Activated CD4-positive, alpha-beta T cell treated with anti-CD3 and anti-CD28 coated beads for 36 hours (primary cell): ENCODE data around the gene GDF11. TPM values are rescaled to one million over a fixed set of nuclear protein-coding genes. Genes with fewer than 3 reads are reported as not detected.

Experiments used
- ATAC-seq: fragments of 200-7000 bp; cut with Tn5 transposase; one replicate; pipeline ENCODE4 v1.10.0; 2021; ENCODE audit warnings: mild to moderate bottlenecking, moderate library complexity
- CTCF ChIA-PET: fragments of 350-600 bp; sonication (Branson Sonifier 250); formaldehyde crosslinking; loops from one replicate; lab custom pipeline; 2021; ENCODE audit warnings: antibody characterized with exemption; lab: Charles Lee
- POLR2A ChIA-PET: fragments of 350-600 bp; sonication (Branson Sonifier 250); formaldehyde crosslinking; loops from one replicate; lab custom pipeline; 2021; ENCODE audit warnings: antibody characterized with exemption, inconsistent platforms; lab: Charles Lee
- DNase-seq: peaks from one replicate; pipeline ENCODE4 v3.0.0-alpha.2; 2020
- H3K27ac Mint-ChIP-seq: one replicate; pipeline ENCODE4 v1.8.0; 2021; ENCODE audit warnings: mixed read lengths
- H3K27me3 Mint-ChIP-seq: one replicate; pipeline ENCODE4 v1.8.0; 2021; ENCODE audit warnings: mixed read lengths
- H3K36me3 Mint-ChIP-seq: one replicate; pipeline ENCODE4 v1.8.0; 2021; ENCODE audit warnings: low read depth, mixed read lengths
- H3K4me1 Mint-ChIP-seq: one replicate; pipeline ENCODE4 v1.8.0; 2021; ENCODE audit warnings: mixed read lengths
- H3K4me3 Mint-ChIP-seq: one replicate; pipeline ENCODE4 v1.8.0; 2021; ENCODE audit warnings: mild to moderate bottlenecking, moderate library complexity, mixed read lengths
- H3K9me3 Mint-ChIP-seq: one replicate; pipeline ENCODE4 v1.8.0; 2021; ENCODE audit warnings: low read depth, mixed read lengths
- intact Hi-C, 2 experiments: fragments of 100-400 bp; cut with DNase I in 1 of 2; cut with micrococcal nuclease in 1 of 2; formaldehyde crosslinking; loops; one replicate each; pipeline versions ENCODE4 v1.14.2 to v1.15.1; 2022 to 2024; cut with DNase I, micrococcal nuclease
- total RNA-seq, 2 experiments: library from RNA; stranded (reverse); gene quantifications; one replicate each; pipeline ENCODE4 v1.2.3, GENCODE V29; 2021

GDF11 gene
- total RNA-seq, 2 experiments from 2014 or later: 7.5 to 9.5 TPM

DNA sequence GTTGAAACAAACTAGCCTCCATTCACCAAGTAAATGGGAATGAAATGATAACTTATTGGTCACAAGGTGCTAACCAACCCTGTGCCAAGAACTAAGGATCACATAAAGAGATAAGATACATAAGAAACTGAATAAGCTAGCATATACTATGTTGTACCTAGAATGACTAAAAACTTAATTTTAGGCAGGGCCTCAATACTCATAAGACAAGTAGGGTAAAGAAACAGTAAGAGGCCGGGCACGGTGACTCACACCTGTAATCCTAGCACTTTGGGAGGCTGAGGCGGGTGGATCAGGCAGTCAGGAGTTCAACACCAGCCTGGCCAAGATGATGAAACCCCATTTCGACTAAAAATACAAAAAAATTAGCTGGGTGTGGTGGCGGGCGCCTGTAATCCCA, 17.7 kb downstream of the GDF11 start:
- H3K27me3 Mint-ChIP-seq: no peaks in the 10 kb centered on the region
- peak; percentile 82 for DNase-seq
- no peak overlapping the region for H3K4me3 Mint-ChIP-seq
- peak overlapping the region; percentile 93 for H3K27ac Mint-ChIP-seq
- ATAC-seq: peak; percentile 97
- CTCF ChIA-PET: interaction anchor here (0.7 to 1.7 kb wide), 5 partner anchors 12 to 318 kb away, joined by 3 to 9 read pairs (median 3); no protein-coding TSS in a partner anchor
- peaks cover 20% of the 10 kb centered on the region for H3K4me1 Mint-ChIP-seq
- intact Hi-C loops: loop anchor here in 1 of 2 experiments (2.0 kb wide), 1 partner anchor 16 kb away; no protein-coding TSS in a partner anchor
- POLR2A ChIA-PET: interaction anchor here (0.8 kb wide), 1 partner anchor 9 kb away, joined by 4 read pairs; no protein-coding TSS in a partner anchor
- peaks cover 44% of the 10 kb centered on the region for H3K36me3 Mint-ChIP-seq
- no peaks in the 10 kb centered on the region for H3K9me3 Mint-ChIP-seq

DNA sequence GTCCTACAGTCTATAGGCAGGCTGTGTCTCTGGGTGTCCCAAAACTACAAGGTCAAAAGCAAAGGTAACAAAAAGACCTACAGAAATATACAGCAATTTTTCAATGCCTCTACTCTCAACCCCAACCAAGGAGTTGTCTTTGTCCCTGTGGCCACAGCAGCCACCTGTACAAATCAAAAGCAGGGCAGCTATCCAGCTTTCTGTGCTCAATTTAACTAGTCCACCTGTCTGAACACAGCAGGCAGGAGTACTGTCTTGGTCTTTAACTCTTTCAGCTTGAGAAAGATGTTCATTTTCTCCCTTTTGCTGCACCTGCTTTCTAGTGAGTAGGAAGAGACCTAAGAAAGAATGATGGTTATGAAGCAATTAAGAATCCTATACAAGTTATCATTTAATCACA, 19.7 kb downstream of the GDF11 start:
- POLR2A ChIA-PET: no interaction called here
- CTCF ChIA-PET: interaction anchor here (0.7 to 2.0 kb wide), 4 partner anchors 23 to 233 kb away, joined by 3 to 6 read pairs (median 4); no protein-coding TSS in a partner anchor

DNA sequence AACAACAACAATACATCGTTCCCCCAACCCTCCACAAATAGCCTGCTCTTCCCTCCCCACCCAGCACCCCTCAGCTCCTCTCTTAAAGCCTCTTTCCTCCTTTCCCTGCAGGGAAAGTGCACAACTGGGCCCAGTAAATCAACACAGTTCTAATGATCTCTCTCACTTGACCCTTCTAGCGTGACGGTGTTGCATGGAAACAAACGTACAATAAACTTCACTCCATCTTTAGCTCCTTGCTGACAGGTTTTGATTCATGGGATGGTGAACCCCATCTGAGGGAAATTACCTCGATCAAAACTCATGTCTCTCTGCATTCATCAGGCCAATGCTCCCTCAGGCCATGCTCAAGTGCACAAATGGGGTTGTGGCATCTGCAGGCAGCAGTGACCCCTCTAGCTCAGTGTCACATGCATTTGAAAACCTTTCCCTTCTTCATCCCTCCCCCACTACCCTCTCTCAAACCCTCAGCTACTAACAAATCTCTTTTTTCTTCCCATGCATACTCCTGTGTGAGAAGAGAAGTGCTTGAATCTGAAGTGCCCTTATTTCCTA, 22.9 kb downstream of the GDF11 start:
- ATAC-seq (no peak), DNase-seq (no peak)
- intact Hi-C loops: no loop called here
- Mint-ChIP-seq H3K27me3 (no peaks in the 10 kb centered on the region), H3K9me3 (no peaks in the 10 kb centered on the region), H3K36me3 (peaks cover 16% of the 10 kb centered on the region), H3K27ac (peak overlapping the region; percentile 6), H3K4me3 (no peak overlapping the region), H3K4me1 (peaks cover 12% of the 10 kb centered on the region)
- POLR2A ChIA-PET: no interaction called here
- CTCF ChIA-PET: interaction anchor here (0.6 to 1.2 kb wide), 3 partner anchors 24 to 170 kb away, joined by 3 read pairs; no protein-coding TSS in a partner anchor

More for the DNA sequence above, 19.7 kb downstream of the GDF11 start:
- ATAC-seq: no peak
- intact Hi-C loops: no loop called here
- H3K4me3 Mint-ChIP-seq: no peak overlapping the region
- peaks cover 34% of the 10 kb centered on the region for H3K36me3 Mint-ChIP-seq
- DNase-seq: no peak
- no peak overlapping the region for H3K27ac Mint-ChIP-seq
- no peaks in the 10 kb centered on the region for H3K27me3 Mint-ChIP-seq
- H3K9me3 Mint-ChIP-seq: no peaks in the 10 kb centered on the region
- H3K4me1 Mint-ChIP-seq: peaks cover 16% of the 10 kb centered on the region

DNA sequence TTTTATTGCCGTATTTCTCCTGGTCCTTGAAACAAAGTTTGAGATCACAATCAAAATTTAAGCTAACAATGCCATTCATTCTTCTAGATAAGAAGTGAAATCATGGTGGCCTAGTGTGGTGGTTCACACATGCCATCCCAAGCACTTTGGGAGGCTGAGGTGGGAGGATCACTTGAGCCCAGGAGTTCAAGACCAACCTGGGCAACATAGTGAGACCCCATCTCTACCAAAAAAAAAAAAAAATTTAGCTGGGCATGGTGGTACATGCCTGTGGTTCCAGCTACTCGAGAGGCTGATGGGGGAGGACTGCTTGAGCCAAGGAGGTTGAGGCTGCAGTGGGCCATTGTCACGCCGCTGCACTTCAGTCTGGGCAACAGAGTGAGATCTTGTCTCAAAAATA, 24.2 kb downstream of the GDF11 start:
- intact Hi-C loops: no loop called here
- Mint-ChIP-seq H3K27ac (peak overlapping the region; percentile 24), H3K36me3 (peaks cover 18% of the 10 kb centered on the region), H3K9me3 (no peaks in the 10 kb centered on the region), H3K4me3 (no peak overlapping the region), H3K27me3 (no peaks in the 10 kb centered on the region), H3K4me1 (peaks cover 6% of the 10 kb centered on the region)
- POLR2A ChIA-PET: no interaction called here
- DNase-seq (no peak), ATAC-seq (no peak)
- CTCF ChIA-PET: interaction anchor here (0.5 to 1.2 kb wide), 5 partner anchors 11 to 56 kb away, joined by 3 to 4 read pairs (median 3); no protein-coding TSS in a partner anchor

DNA sequence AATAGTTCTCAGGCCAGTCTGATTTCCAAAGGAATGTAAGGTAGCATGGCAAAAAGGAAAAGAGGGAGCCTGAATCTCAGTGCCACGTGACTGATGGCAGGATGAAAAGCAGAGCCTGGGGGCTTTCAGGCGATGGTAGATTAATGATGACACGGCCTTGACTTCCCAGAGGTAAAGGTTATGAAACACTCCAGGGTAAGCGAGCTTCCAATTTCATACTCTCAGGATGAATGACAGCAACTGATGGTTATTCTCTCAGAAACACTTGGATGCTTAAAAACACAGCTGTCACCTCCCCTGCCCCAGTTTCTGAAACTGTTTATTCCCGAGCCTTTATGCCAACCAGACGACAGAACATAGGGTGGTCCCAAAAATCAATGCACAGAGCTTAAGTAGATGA, 28.8 kb downstream of the GDF11 start:
- Mint-ChIP-seq H3K9me3 (no peaks in the 10 kb centered on the region), H3K27me3 (no peaks in the 10 kb centered on the region), H3K27ac (peak overlapping the region; percentile 1), H3K4me3 (no peak overlapping the region), H3K36me3 (peaks cover 30% of the 10 kb centered on the region), H3K4me1 (peaks cover 12% of the 10 kb centered on the region)
- ATAC-seq: no peak
- ChIA-PET CTCF (interaction anchor here (0.5 to 2.2 kb wide), 5 partner anchors 10 to 114 kb away, joined by 3 to 15 read pairs (median 3); partner anchors contain the start of genes ORMDL2 and SARNP), POLR2A (no interaction called here)
- intact Hi-C loops: no loop called here
- no peak for DNase-seq

DNA sequence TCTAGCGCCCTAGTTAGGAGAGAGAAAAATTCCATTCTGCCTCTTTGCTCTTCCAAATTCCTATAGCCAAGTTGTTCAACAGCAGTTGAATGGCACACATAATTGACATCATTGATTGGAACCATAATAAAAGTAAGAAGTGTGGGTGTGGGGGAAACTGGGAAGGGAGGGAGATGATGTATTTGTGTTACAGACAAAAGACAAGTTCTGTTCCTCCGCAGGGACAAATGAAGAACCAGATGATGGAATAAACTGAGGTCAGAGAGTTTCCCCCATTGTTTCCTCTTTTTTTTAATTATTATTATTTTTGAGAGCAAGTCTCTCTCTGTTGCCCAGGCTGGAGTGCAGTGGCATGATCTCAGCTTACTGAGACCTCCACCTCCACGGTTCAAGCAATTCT, 34.9 kb downstream of the GDF11 start:
- H3K27ac Mint-ChIP-seq: no peak overlapping the region
- H3K4me1 Mint-ChIP-seq: peaks cover 8% of the 10 kb centered on the region
- CTCF ChIA-PET: interaction anchor here (0.6 to 1.2 kb wide), 3 partner anchors 11 to 89 kb away, joined by 3 to 5 read pairs (median 4); no protein-coding TSS in a partner anchor
- no peak for DNase-seq
- no peaks in the 10 kb centered on the region for H3K27me3 Mint-ChIP-seq
- no peaks in the 10 kb centered on the region for H3K9me3 Mint-ChIP-seq
- peaks cover 40% of the 10 kb centered on the region for H3K36me3 Mint-ChIP-seq
- H3K4me3 Mint-ChIP-seq: no peak overlapping the region
- ATAC-seq: no peak
- intact Hi-C loops: no loop called here
- POLR2A ChIA-PET: interaction anchor here (0.7 kb wide), 1 partner anchor 51 kb away, joined by 3 read pairs; the partner anchor contains the start of gene DNAJC14

DNA sequence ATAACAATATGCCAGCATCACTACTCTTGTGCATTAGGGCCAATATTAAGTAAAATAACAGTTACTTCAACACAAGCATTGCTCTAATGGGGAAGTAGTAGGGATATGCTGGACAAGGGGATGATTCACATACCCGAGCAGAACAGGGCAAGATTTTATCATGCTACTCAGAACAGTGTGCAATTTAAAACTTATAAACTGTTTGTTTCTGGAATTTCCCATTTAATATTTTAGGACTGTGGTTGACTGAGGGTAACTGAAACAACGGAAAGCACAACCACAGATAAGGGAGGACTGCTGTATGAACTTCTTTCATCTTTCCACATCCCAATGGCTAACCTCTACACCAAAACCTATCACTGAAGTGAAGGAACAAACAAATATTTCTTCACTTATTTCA, 37.8 kb downstream of the GDF11 start:
- Mint-ChIP-seq H3K9me3 (no peaks in the 10 kb centered on the region), H3K27me3 (no peaks in the 10 kb centered on the region), H3K4me3 (no peak overlapping the region), H3K27ac (no peak overlapping the region), H3K4me1 (peaks cover 4% of the 10 kb centered on the region), H3K36me3 (peaks cover 50% of the 10 kb centered on the region)
- intact Hi-C loops: no loop called here
- POLR2A ChIA-PET: no interaction called here
- CTCF ChIA-PET: interaction anchor here (0.8 to 1.2 kb wide), 4 partner anchors 9 to 43 kb away, joined by 3 read pairs; no protein-coding TSS in a partner anchor
- ATAC-seq (no peak), DNase-seq (no peak)

DNA sequence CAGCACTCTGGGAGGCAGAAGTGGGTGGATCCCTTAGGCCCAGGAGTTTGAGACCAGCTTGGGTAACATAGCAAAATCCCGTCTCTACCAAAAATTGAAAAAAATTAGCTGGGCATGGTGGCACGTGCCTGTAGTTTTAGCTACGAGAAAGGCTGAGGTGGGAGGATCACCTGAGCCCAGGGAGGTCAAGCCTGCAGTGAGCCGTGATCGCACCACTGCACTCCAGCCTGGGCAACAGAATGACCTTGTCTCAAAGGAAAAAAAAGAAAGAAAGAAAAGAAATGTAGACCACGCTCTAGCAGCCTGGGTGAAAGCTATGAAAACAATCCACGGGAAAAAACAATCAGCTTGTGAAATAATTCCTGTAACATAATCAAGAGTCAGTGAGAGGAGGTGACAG, 45.6 kb downstream of the GDF11 start:
- Mint-ChIP-seq H3K27me3 (no peaks in the 10 kb centered on the region), H3K9me3 (no peaks in the 10 kb centered on the region), H3K4me1 (no peaks in the 10 kb centered on the region), H3K4me3 (no peak overlapping the region), H3K27ac (no peak overlapping the region), H3K36me3 (peaks cover 50% of the 10 kb centered on the region)
- DNase-seq (no peak), ATAC-seq (no peak)
- intact Hi-C loops: no loop called here
- ChIA-PET CTCF (interaction anchor here (0.6 to 1.5 kb wide), 5 partner anchors 9 to 401 kb away, joined by 3 to 10 read pairs (median 4); partner anchors contain the start of gene SMARCC2), POLR2A (interaction anchor here (0.7 kb wide), 1 partner anchor 18 kb away, joined by 3 read pairs; no protein-coding TSS in a partner anchor)

DNA sequence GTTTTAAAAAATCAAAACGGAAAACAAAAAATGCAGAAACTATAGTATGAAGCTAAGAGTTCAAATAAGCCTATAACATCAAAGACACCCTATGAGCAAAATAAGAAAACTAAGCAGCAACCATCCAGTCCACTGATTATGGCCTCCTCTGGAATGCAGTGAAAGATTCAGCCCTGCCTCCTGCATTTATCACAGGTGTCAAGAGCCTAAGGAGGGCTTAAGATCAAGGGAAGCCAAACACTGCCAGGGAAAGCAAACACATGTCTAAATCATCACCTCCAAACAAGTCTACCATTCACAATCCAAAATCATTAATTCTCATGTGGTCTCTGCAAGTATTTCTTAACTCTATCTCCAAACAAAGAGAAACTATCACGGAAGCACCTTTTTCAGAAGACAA, 46.2 kb downstream of the GDF11 start:
- peaks cover 44% of the 10 kb centered on the region for H3K36me3 Mint-ChIP-seq
- POLR2A ChIA-PET: interaction anchor here (0.6 to 0.7 kb wide), 2 partner anchors 18 to 133 kb away, joined by 3 read pairs; no protein-coding TSS in a partner anchor
- H3K27me3 Mint-ChIP-seq: no peaks in the 10 kb centered on the region
- ATAC-seq (no peak), DNase-seq (no peak)
- H3K4me3 Mint-ChIP-seq: no peak overlapping the region
- no peak overlapping the region for H3K27ac Mint-ChIP-seq
- CTCF ChIA-PET: interaction anchor here (0.6 to 1.5 kb wide), 3 partner anchors 10 to 401 kb away, joined by 3 to 10 read pairs (median 4); partner anchors contain the start of gene SMARCC2
- no peaks in the 10 kb centered on the region for H3K4me1 Mint-ChIP-seq
- H3K9me3 Mint-ChIP-seq: no peaks in the 10 kb centered on the region
- intact Hi-C loops: no loop called here

DNA sequence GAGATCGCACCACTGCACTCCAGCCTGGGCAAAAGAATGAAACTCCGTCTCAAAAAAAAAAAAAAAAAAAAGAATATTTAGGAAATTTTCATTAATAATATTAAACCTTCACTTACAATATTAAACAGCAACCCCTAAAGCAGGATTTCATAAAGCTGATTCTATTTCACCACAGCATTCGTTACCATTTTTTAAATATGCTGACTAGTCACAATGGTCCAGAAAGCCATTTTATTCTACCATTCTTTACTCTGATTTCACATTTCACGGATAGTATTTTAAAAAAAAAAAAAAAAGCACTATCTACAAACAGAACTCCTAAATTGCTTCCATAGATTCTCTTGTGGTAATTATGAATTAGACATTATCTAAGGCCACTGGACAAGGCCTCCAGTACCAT, 47.0 kb downstream of the GDF11 start:
- Mint-ChIP-seq H3K9me3 (no peaks in the 10 kb centered on the region), H3K4me1 (no peaks in the 10 kb centered on the region), H3K27ac (no peak overlapping the region), H3K4me3 (no peak overlapping the region), H3K36me3 (peaks cover 44% of the 10 kb centered on the region), H3K27me3 (no peaks in the 10 kb centered on the region)
- intact Hi-C loops: no loop called here
- CTCF ChIA-PET: interaction anchor here (1.6 kb wide), 1 partner anchor 51 kb away, joined by 3 read pairs; no protein-coding TSS in a partner anchor
- ATAC-seq: no peak
- DNase-seq: no peak
- POLR2A ChIA-PET: no interaction called here

DNA sequence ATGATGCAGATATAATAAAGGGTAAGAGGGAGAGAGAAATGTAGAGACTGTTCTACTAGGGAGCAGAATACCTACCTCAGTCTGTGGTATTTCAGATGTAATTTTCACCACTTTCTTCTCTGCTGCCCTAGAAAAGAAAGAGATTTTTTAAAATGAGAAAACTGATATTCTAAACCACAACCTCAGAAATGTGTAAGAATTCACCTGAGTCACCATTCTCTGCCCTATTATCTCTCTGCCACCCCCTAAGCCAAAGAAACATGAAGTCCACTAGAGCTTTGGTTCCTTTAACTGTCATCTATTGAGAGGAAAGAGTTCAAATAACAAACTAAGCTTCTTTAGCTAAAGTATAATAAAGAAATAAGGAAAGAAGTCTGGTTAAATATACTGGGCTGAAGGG, 53.0 kb downstream of the GDF11 start:
- ATAC-seq: peak; percentile 47
- intact Hi-C loops: loop anchor here in 1 of 2 experiments (2.0 kb wide), 1 partner anchor 57 kb away; no protein-coding TSS in a partner anchor
- DNase-seq: no peak
- Mint-ChIP-seq H3K9me3 (no peaks in the 10 kb centered on the region), H3K4me1 (peaks cover 8% of the 10 kb centered on the region), H3K27ac (peak overlapping the region; percentile 4), H3K27me3 (no peaks in the 10 kb centered on the region), H3K36me3 (peaks cover 38% of the 10 kb centered on the region), H3K4me3 (no peak overlapping the region)
- ChIA-PET POLR2A (interaction anchor here (0.6 kb wide), 1 partner anchor 1266 kb away, joined by 5 read pairs; no protein-coding TSS in a partner anchor), CTCF (interaction anchor here (0.5 to 6.6 kb wide), 12 partner anchors 8 to 233 kb away, joined by 3 to 53 read pairs (median 4); no protein-coding TSS in a partner anchor)
